Astrocyte of the spinal cord (primary cell): ENCODE results near the gene CITED1.
A peak's percentile ranks its signal among the peaks of the same experiment; 100 is the strongest.

Experiments
- DNase-seq: peaks from one replicate; pipeline ENCODE4 v3.0.0; 2011; ENCODE audit warnings: low read depth, low spot score
- H3K4me3 ChIP-seq: 2 replicates; pipeline ENCODE4 v1.5.1; 2011; ENCODE audit warnings: low read depth, mild to moderate bottlenecking, low read length, moderate library complexity
- CTCF ChIP-seq: IDR thresholded peaks from 2 replicates; pipeline ENCODE4 v1.5.1; 2012; ENCODE audit warnings: low read depth, mild to moderate bottlenecking, low read length, inconsistent platforms
- in situ Hi-C: cut with HindIII; loops from 2 replicates; pipeline ENCODE4 v1.10.0; 2017; ENCODE audit warnings: low sequenced_read_pairs

Gene CITED1

GRCh38 chrX:72305286-72306084 lies at the start of gene CITED1:
Gene CITED1, minus strand, starts transcription at chrX:72305914. Its CDS starts 3,045 bp downstream, at chrX:72302869.
- no peak for DNase-seq
- TF ChIP-seq CTCF: no peak
- in situ Hi-C loops: no loop called here

GRCh38 chrX:72352786-72353185 lies 47.1 kb upstream of the CITED1 start:
- no peak for TF ChIP-seq CTCF
- no peak overlapping the region for H3K4me3 ChIP-seq
- DNase-seq: no peak
- in situ Hi-C loops: no loop called here

More at GRCh38 chrX:72305286-72306084, at the start of gene CITED1:
- peak within 1 kb of the TSS; percentile 39 for H3K4me3 ChIP-seq

- in situ Hi-C loops: no loop called here
- H3K4me3 ChIP-seq: no peak overlapping the region
- peak; percentile 35 for DNase-seq
- no peak for TF ChIP-seq CTCF
Observed at GRCh38 chrX:72351606-72352334, 46.1 kb upstream of the CITED1 start.

- no peak overlapping the region for H3K4me3 ChIP-seq
- TF ChIP-seq CTCF: no peak
- in situ Hi-C loops: no loop called here
- DNase-seq: no peak
Observed at GRCh38 chrX:72349190-72349589, 43.5 kb upstream of the CITED1 start.

GRCh38 chrX:72348247-72348979 lies 42.7 kb upstream of the CITED1 start:
- no peak for DNase-seq
- H3K4me3 ChIP-seq: no peak overlapping the region
- no peak for TF ChIP-seq CTCF
- in situ Hi-C loops: no loop called here

- H3K4me3 ChIP-seq: no peak overlapping the region
- TF ChIP-seq CTCF: no peak
- in situ Hi-C loops: no loop called here
- no peak for DNase-seq
Observed at GRCh38 chrX:72347366-72347765, 41.7 kb upstream of the CITED1 start.
